ENCODE results near the gene RNF208.

The RNF208 gene

GRCh38 chr9:137171149-137171900, 50.7 kb downstream of the RNF208 start:
- Histone ChIP-seq H3K4me3 (ENCODE audit: low read length) (no peak overlapping the region), H3K4me1 (ENCODE audit: control insufficient read depth, insufficient read depth, low read length) (peaks cover 3% of the 10 kb centered on the region), H3K27me3 (replicated peaks; ENCODE audit: control insufficient read depth, insufficient read depth, low read length) (peaks cover 36% of the 10 kb centered on the region), H3K36me3 (ENCODE audit: control insufficient read depth, insufficient read depth, low read length, severe bottlenecking) (no peaks in the 10 kb centered on the region), H3K9me3 (ENCODE audit: control insufficient read depth, low read length) (no peaks in the 10 kb centered on the region), H3K9ac (ENCODE audit: low read length) (no peak overlapping the region)
- DNase-seq (ENCODE audit: low read depth) = no peak

- H3K9me3 ChIP-seq (ENCODE audit: control insufficient read depth, low read length) = no peaks in the 10 kb centered on the region
- peaks cover 3% of the 10 kb centered on the region for H3K4me1 ChIP-seq (ENCODE audit: control insufficient read depth, insufficient read depth, low read length)
- peaks cover 42% of the 10 kb centered on the region for H3K27me3 ChIP-seq (replicated peaks; ENCODE audit: control insufficient read depth, insufficient read depth, low read length)
- H3K36me3 ChIP-seq (ENCODE audit: control insufficient read depth, insufficient read depth, low read length, severe bottlenecking) = no peaks in the 10 kb centered on the region
- H3K9ac ChIP-seq (ENCODE audit: low read length) = no peak overlapping the region
- no peak overlapping the region for H3K4me3 ChIP-seq (ENCODE audit: low read length)
- no peak for DNase-seq (ENCODE audit: low read depth)
Measured at GRCh38 chr9:137170486-137171148, 51.4 kb downstream of the RNF208 start.
